ENCODE results near the gene TPK1. TPM values are rescaled to one million over a fixed set of nuclear protein-coding genes. Genes with fewer than 3 reads are reported as not detected.

The TPK1 gene
- total and polyA plus RNA-seq, 7 experiments from 2014 or later, result 18.2 to 32.9 (median 26.3) TPM

GRCh38 chr7:144484445-144484844 is 351.4 kb downstream of the TPK1 start:
- Histone ChIP-seq H3K4me3 (ENCODE audit: low read length) (no peak overlapping the region), H3K27ac (ENCODE audit: low read depth, low read length) (no peak overlapping the region), H3K36me3 (ENCODE audit: control insufficient read depth in 2 of 3, insufficient read depth in 3 of 3, low read length in 3 of 3) (no peaks in the 10 kb centered on the region), H3K27me3 (ENCODE audit: control insufficient read depth in 2 of 2, insufficient read depth in 2 of 2, low read length in 2 of 2) (no peaks in the 10 kb centered on the region), H3K9me3 (ENCODE audit: control insufficient read depth in 2 of 3, low read length in 3 of 3) (no peaks in the 10 kb centered on the region), H3K4me1 (ENCODE audit: control insufficient read depth in 2 of 2, insufficient read depth in 2 of 2, low read length in 2 of 2) (no peaks in the 10 kb centered on the region)
- peaks cover 0 to 7% (median 3%) of the 10 kb centered on the region in 11 donors for H3K9me3 Mint-ChIP-seq
- intact Hi-C loops (cut with micrococcal nuclease), result no loop called here
- DNase-seq (no peak), ATAC-seq (no peak)
- H3K27ac Mint-ChIP-seq, result no peak overlapping the region
- POLR2A ChIA-PET, result no interaction called here
- H3K4me1 Mint-ChIP-seq, result peaks cover 0 to 4% (median 0%) of the 10 kb centered on the region in 7 donors
- H3K4me3 Mint-ChIP-seq, result no peak overlapping the region
- CTCF ChIA-PET, result no interaction called here
- H3K36me3 Mint-ChIP-seq, result peaks cover 0 to 47% (median 33%) of the 10 kb centered on the region in 5 donors
- H3K27me3 Mint-ChIP-seq, result no peaks in the 10 kb centered on the region

DNA sequence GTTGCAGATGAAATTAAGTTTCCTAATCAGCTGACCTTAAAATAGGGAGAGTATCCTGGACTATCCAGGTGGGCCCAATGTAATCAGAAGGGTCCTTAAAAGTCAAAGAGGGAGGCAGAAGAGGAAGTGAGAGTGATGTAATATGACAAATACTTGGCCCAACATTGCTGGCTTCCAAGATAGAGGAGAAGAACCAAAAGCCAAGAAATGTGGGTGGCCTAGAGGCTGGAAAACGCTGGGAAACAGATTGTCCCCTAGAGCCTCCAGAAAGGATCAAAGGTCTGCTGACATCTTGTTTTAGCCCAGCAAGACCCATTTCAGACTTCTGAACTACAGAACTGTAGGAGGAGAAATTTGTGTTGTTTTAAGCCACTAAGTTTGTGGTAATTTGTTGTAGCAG is 352.7 kb downstream of the TPK1 start:
- no peak overlapping the region for H3K27ac ChIP-seq (ENCODE audit: low read depth, low read length)
- no peak for ATAC-seq
- intact Hi-C loops (cut with micrococcal nuclease), result no loop called here
- H3K27me3 ChIP-seq (ENCODE audit: control insufficient read depth in 2 of 2, insufficient read depth in 2 of 2, low read length in 2 of 2), result no peaks in the 10 kb centered on the region
- no peak overlapping the region for H3K4me3 ChIP-seq (ENCODE audit: low read length)
- peaks cover 0 to 4% (median 0%) of the 10 kb centered on the region in 7 donors for H3K4me1 Mint-ChIP-seq
- no peaks in the 10 kb centered on the region for H3K4me1 ChIP-seq (ENCODE audit: control insufficient read depth in 2 of 2, insufficient read depth in 2 of 2, low read length in 2 of 2)
- ChIA-PET CTCF (no interaction called here), POLR2A (no interaction called here)
- H3K9me3 Mint-ChIP-seq, result peaks cover 0 to 7% (median 2%) of the 10 kb centered on the region in 11 donors
- H3K9me3 ChIP-seq (ENCODE audit: control insufficient read depth in 2 of 3, low read length in 3 of 3), result no peaks in the 10 kb centered on the region
- peaks cover 0 to 42% (median 26%) of the 10 kb centered on the region in 5 donors for H3K36me3 Mint-ChIP-seq
- no peak overlapping the region for H3K4me3 Mint-ChIP-seq
- DNase-seq, result no peak
- H3K27me3 Mint-ChIP-seq, result no peaks in the 10 kb centered on the region
- no peaks in the 10 kb centered on the region for H3K36me3 ChIP-seq (ENCODE audit: control insufficient read depth in 2 of 3, insufficient read depth in 3 of 3, low read length in 3 of 3)
- peak overlapping the region in 1 of 9 donors; percentile 85 for H3K27ac Mint-ChIP-seq

DNA sequence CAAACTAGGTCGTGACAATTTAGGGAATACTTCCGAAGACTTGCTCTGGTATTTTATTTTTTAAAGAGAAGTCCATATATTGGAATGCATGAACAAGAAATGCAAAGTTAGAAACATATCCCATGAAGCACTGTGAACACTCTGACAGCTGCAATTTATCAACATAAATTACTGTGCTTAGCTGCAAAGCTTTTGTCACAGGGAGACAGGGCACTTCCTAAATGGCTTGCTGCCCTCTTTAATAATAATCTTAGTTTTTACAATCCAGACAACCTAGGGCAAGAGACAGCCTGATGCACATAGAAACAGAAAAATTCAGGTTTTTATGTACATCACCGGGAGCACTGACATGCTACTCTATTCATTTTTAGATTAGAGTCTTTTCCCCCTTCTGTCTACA is 354.0 kb downstream of the TPK1 start:
- Histone ChIP-seq H3K4me3 (ENCODE audit: low read length) (no peak overlapping the region), H3K4me1 (ENCODE audit: control insufficient read depth in 2 of 2, insufficient read depth in 2 of 2, low read length in 2 of 2) (no peaks in the 10 kb centered on the region), H3K9me3 (ENCODE audit: control insufficient read depth in 2 of 3, low read length in 3 of 3) (no peaks in the 10 kb centered on the region), H3K27ac (ENCODE audit: low read depth, low read length) (no peak overlapping the region), H3K27me3 (ENCODE audit: control insufficient read depth in 2 of 2, insufficient read depth in 2 of 2, low read length in 2 of 2) (no peaks in the 10 kb centered on the region), H3K36me3 (ENCODE audit: control insufficient read depth in 2 of 3, insufficient read depth in 3 of 3, low read length in 3 of 3) (no peaks in the 10 kb centered on the region)
- ChIA-PET POLR2A (no interaction called here), CTCF (interaction anchor here (0.6 to 0.7 kb wide), 2 partner anchors 51 to 506 kb away, joined by 3 to 7 read pairs; no protein-coding TSS in a partner anchor)
- ATAC-seq (no peak), DNase-seq (no peak)
- Mint-ChIP-seq H3K4me3 (no peak overlapping the region), H3K36me3 (peaks cover 0 to 29% (median 17%) of the 10 kb centered on the region in 5 donors), H3K4me1 (peaks cover 0 to 4% (median 0%) of the 10 kb centered on the region in 7 donors), H3K9me3 (peaks cover 0 to 7% (median 0%) of the 10 kb centered on the region in 11 donors), H3K27ac (no peak overlapping the region), H3K27me3 (no peaks in the 10 kb centered on the region)
- intact Hi-C loops (cut with micrococcal nuclease), result no loop called here

- H3K9me3 ChIP-seq (ENCODE audit: control insufficient read depth in 2 of 3, low read length in 3 of 3), result no peaks in the 10 kb centered on the region
- H3K4me3 Mint-ChIP-seq, result no peak overlapping the region
- ATAC-seq, result no peak
- H3K27ac Mint-ChIP-seq, result no peak overlapping the region
- H3K27me3 ChIP-seq (ENCODE audit: control insufficient read depth in 2 of 2, insufficient read depth in 2 of 2, low read length in 2 of 2), result no peaks in the 10 kb centered on the region
- peaks cover 0 to 3% (median 0%) of the 10 kb centered on the region in 11 donors for H3K9me3 Mint-ChIP-seq
- no peaks in the 10 kb centered on the region for H3K4me1 ChIP-seq (ENCODE audit: control insufficient read depth in 2 of 2, insufficient read depth in 2 of 2, low read length in 2 of 2)
- no peak overlapping the region for H3K4me3 ChIP-seq (ENCODE audit: low read length)
- H3K27me3 Mint-ChIP-seq, result no peaks in the 10 kb centered on the region
- H3K36me3 ChIP-seq (ENCODE audit: control insufficient read depth in 2 of 3, insufficient read depth in 3 of 3, low read length in 3 of 3), result no peaks in the 10 kb centered on the region
- no peak for DNase-seq
- H3K4me1 Mint-ChIP-seq, result no peaks in the 10 kb centered on the region
- ChIA-PET POLR2A (no interaction called here), CTCF (no interaction called here)
- intact Hi-C loops (cut with micrococcal nuclease), result no loop called here
- peaks cover 0 to 25% (median 17%) of the 10 kb centered on the region in 5 donors for H3K36me3 Mint-ChIP-seq
- H3K27ac ChIP-seq (ENCODE audit: low read depth, low read length), result no peak overlapping the region
Observed at GRCh38 chr7:144477348-144477747, 358.5 kb downstream of the TPK1 start.

- Mint-ChIP-seq H3K36me3 (peaks cover 0 to 30% (median 15%) of the 10 kb centered on the region in 5 donors), H3K27ac (no peak overlapping the region), H3K27me3 (no peaks in the 10 kb centered on the region), H3K4me1 (no peaks in the 10 kb centered on the region), H3K9me3 (peaks cover 0 to 3% (median 0%) of the 10 kb centered on the region in 11 donors), H3K4me3 (no peak overlapping the region)
- H3K27ac ChIP-seq (ENCODE audit: low read depth, low read length), result no peak overlapping the region
- ATAC-seq (no peak), DNase-seq (no peak)
- ChIA-PET CTCF (no interaction called here), POLR2A (no interaction called here)
- intact Hi-C loops (cut with micrococcal nuclease), result no loop called here
- no peaks in the 10 kb centered on the region for H3K27me3 ChIP-seq (ENCODE audit: control insufficient read depth in 2 of 2, insufficient read depth in 2 of 2, low read length in 2 of 2)
- no peaks in the 10 kb centered on the region for H3K9me3 ChIP-seq (ENCODE audit: control insufficient read depth in 2 of 3, low read length in 3 of 3)
- no peak overlapping the region for H3K4me3 ChIP-seq (ENCODE audit: low read length)
- no peaks in the 10 kb centered on the region for H3K36me3 ChIP-seq (ENCODE audit: control insufficient read depth in 2 of 3, insufficient read depth in 3 of 3, low read length in 3 of 3)
- H3K4me1 ChIP-seq (ENCODE audit: control insufficient read depth in 2 of 2, insufficient read depth in 2 of 2, low read length in 2 of 2), result no peaks in the 10 kb centered on the region
Observed at GRCh38 chr7:144474800-144475615, 360.8 kb downstream of the TPK1 start.

- Mint-ChIP-seq H3K36me3 (peaks cover 0 to 37% (median 21%) of the 10 kb centered on the region in 5 donors), H3K27me3 (no peaks in the 10 kb centered on the region), H3K27ac (no peak overlapping the region), H3K4me1 (no peaks in the 10 kb centered on the region), H3K4me3 (peak overlapping the region in 1 of 10 donors; percentile 1), H3K9me3 (peaks cover 0 to 4% (median 0%) of the 10 kb centered on the region in 11 donors)
- Histone ChIP-seq H3K27me3 (ENCODE audit: control insufficient read depth in 2 of 2, insufficient read depth in 2 of 2, low read length in 2 of 2) (no peaks in the 10 kb centered on the region), H3K9me3 (ENCODE audit: control insufficient read depth in 2 of 3, low read length in 3 of 3) (no peaks in the 10 kb centered on the region), H3K27ac (ENCODE audit: low read depth, low read length) (no peak overlapping the region), H3K4me1 (ENCODE audit: control insufficient read depth in 2 of 2, insufficient read depth in 2 of 2, low read length in 2 of 2) (no peaks in the 10 kb centered on the region), H3K4me3 (ENCODE audit: low read length) (no peak overlapping the region), H3K36me3 (ENCODE audit: control insufficient read depth in 2 of 3, insufficient read depth in 3 of 3, low read length in 3 of 3) (no peaks in the 10 kb centered on the region)
- no peak for ATAC-seq
- intact Hi-C loops (cut with micrococcal nuclease), result no loop called here
- no peak for DNase-seq
- ChIA-PET CTCF (no interaction called here), POLR2A (no interaction called here)
Observed at GRCh38 chr7:144474363-144474762, 361.5 kb downstream of the TPK1 start.

DNA sequence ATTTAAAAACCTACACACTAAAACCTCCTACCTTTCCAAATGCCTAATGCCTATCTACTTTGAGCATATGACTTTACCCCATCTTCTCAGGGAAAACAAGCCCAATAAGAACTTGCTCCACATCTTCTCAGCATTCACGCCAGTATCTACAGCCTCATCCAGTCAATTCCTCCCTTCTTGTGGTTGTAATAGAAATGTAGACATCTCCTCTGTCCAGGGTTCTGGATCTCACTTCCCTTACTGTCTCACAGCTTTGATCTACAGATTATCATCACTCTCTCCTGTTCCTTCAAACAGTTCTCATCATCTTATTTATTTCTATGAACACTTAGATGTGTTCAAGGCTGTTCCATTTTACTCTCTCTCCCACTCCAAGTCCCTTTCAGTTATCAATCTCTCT is 361.9 kb downstream of the TPK1 start:
- ChIA-PET CTCF (no interaction called here), POLR2A (no interaction called here)
- Mint-ChIP-seq H3K4me1 (no peaks in the 10 kb centered on the region), H3K36me3 (peaks cover under 1 to 40% (median 25%) of the 10 kb centered on the region in 5 donors), H3K27ac (no peak overlapping the region), H3K4me3 (peak overlapping the region in 1 of 10 donors; percentile 1), H3K27me3 (no peaks in the 10 kb centered on the region), H3K9me3 (peaks cover 0 to 7% (median under 1%) of the 10 kb centered on the region in 11 donors)
- no peaks in the 10 kb centered on the region for H3K27me3 ChIP-seq (ENCODE audit: control insufficient read depth in 2 of 2, insufficient read depth in 2 of 2, low read length in 2 of 2)
- H3K4me1 ChIP-seq (ENCODE audit: control insufficient read depth in 2 of 2, insufficient read depth in 2 of 2, low read length in 2 of 2), result no peaks in the 10 kb centered on the region
- no peak for ATAC-seq
- H3K27ac ChIP-seq (ENCODE audit: low read depth, low read length), result no peak overlapping the region
- no peak overlapping the region for H3K4me3 ChIP-seq (ENCODE audit: low read length)
- intact Hi-C loops (cut with micrococcal nuclease), result no loop called here
- H3K9me3 ChIP-seq (ENCODE audit: control insufficient read depth in 2 of 3, low read length in 3 of 3), result no peaks in the 10 kb centered on the region
- DNase-seq, result no peak
- H3K36me3 ChIP-seq (ENCODE audit: control insufficient read depth in 2 of 3, insufficient read depth in 3 of 3, low read length in 3 of 3), result no peaks in the 10 kb centered on the region
